ENCODE results near the gene WDR86. TPM values are rescaled to one million over a fixed set of nuclear protein-coding genes. Genes with fewer than 3 reads are reported as not detected.

WDR86 gene
- polyA plus RNA-seq, 3 donors = 1.3 to 20.0 (median 13.6) TPM

- 83 to 94% (median 93%) methylated on average over 12 of the region's 12 CpGs for WGBS, 3 donors
- no peak overlapping the region for H3K27ac ChIP-seq (ENCODE audit: low read depth, low read length)
Observed at GRCh38 chr7:151377406-151377805, 32.4 kb downstream of the WDR86 start.

GRCh38 chr7:151376218-151376902 is 33.5 kb downstream of the WDR86 start:
- WGBS, 3 donors = 93 to 96% (median 95%) methylated on average over 33 of the region's 33 CpGs

GRCh38 chr7:151375530-151376217 is 34.2 kb downstream of the WDR86 start:
- no peak overlapping the region for H3K27ac ChIP-seq (ENCODE audit: low read depth, low read length)
- 90 to 91% (median 91%) methylated on average over 10 of the region's 10 CpGs for WGBS, 3 donors

More at GRCh38 chr7:151376218-151376902, 33.5 kb downstream of the WDR86 start:
- no peak overlapping the region for H3K27ac ChIP-seq (ENCODE audit: low read depth, low read length)

- no peak overlapping the region for H3K27ac ChIP-seq (ENCODE audit: low read depth, low read length)
- WGBS, 3 donors = 83 to 88% (median 85%) methylated on average over 15 of the region's 15 CpGs
Observed at GRCh38 chr7:151374726-151375125, 35.1 kb downstream of the WDR86 start.

GRCh38 chr7:151374139-151374538 is 35.7 kb downstream of the WDR86 start:
- WGBS, 3 donors = 85 to 87% (median 86%) methylated on average over 15 of the region's 15 CpGs
- H3K27ac ChIP-seq (ENCODE audit: low read depth, low read length) = no peak overlapping the region

GRCh38 chr7:151373599-151373998 is 36.2 kb downstream of the WDR86 start:
- no peak overlapping the region for H3K27ac ChIP-seq (ENCODE audit: low read depth, low read length)
- WGBS, 3 donors = 80 to 82% (median 82%) methylated on average over 13 of the region's 13 CpGs

GRCh38 chr7:151372612-151373265 is 37.1 kb downstream of the WDR86 start:
- H3K27ac ChIP-seq (ENCODE audit: low read depth, low read length) = no peak overlapping the region
- WGBS, 3 donors = 92 to 98% (median 96%) methylated on average over 10 of the region's 10 CpGs

- H3K27ac ChIP-seq (ENCODE audit: low read depth, low read length) = no peak overlapping the region
- 83 to 93% (median 88%) methylated on average over 2 of the region's 2 CpGs for WGBS, 3 donors
Observed at GRCh38 chr7:151371266-151371665, 38.6 kb downstream of the WDR86 start.

GRCh38 chr7:151368136-151368571 is 41.7 kb downstream of the WDR86 start:
- 11 to 16% (median 15%) methylated on average over 11 of the region's 11 CpGs for WGBS, 3 donors
- H3K27ac ChIP-seq (ENCODE audit: low read depth, low read length) = no peak overlapping the region

- H3K27ac ChIP-seq (ENCODE audit: low read depth, low read length) = no peak overlapping the region
- 74 to 84% (median 77%) methylated on average over 4 of the region's 4 CpGs for WGBS, 3 donors
Observed at GRCh38 chr7:151367284-151367683, 42.6 kb downstream of the WDR86 start.

- no peak overlapping the region for H3K27ac ChIP-seq (ENCODE audit: low read depth, low read length)
- WGBS, 3 donors = 48 to 74% (median 60%) methylated on average over 5 of the region's 5 CpGs
Observed at GRCh38 chr7:151366880-151367222, 43.0 kb downstream of the WDR86 start.

- 66 to 84% (median 77%) methylated on average over 9 of the region's 9 CpGs for WGBS, 3 donors
Observed at GRCh38 chr7:151366166-151366879, 43.5 kb downstream of the WDR86 start.

GRCh38 chr7:151363182-151363581 is 46.7 kb downstream of the WDR86 start:
- 98 to 100% (median 100%) methylated on average over 1 of the region's 1 CpG for WGBS, 3 donors
- no peak overlapping the region for H3K27ac ChIP-seq (ENCODE audit: low read depth, low read length)

More at GRCh38 chr7:151366166-151366879, 43.5 kb downstream of the WDR86 start:
- H3K27ac ChIP-seq (ENCODE audit: low read depth, low read length) = no peak overlapping the region

GRCh38 chr7:151361193-151361959 is 48.5 kb downstream of the WDR86 start:
- no peak overlapping the region for H3K27ac ChIP-seq (ENCODE audit: low read depth, low read length)
- 84 to 98% (median 86%) methylated on average over 3 of the region's 3 CpGs for WGBS, 3 donors

- WGBS, 3 donors = 68 to 89% (median 77%) methylated on average over 5 of the region's 5 CpGs
- H3K27ac ChIP-seq (ENCODE audit: low read depth, low read length) = no peak overlapping the region
Observed at GRCh38 chr7:151352512-151352911, 57.3 kb downstream of the WDR86 start.

- WGBS, 3 donors = 46 to 74% (median 53%) methylated on average over 6 of the region's 6 CpGs
- no peak overlapping the region for H3K27ac ChIP-seq (ENCODE audit: low read depth, low read length)
Observed at GRCh38 chr7:151351967-151352366, 57.9 kb downstream of the WDR86 start.

GRCh38 chr7:151351027-151351426 is 58.8 kb downstream of the WDR86 start:
- no peak overlapping the region for H3K27ac ChIP-seq (ENCODE audit: low read depth, low read length)
- 58 to 67% (median 63%) methylated on average over 8 of the region's 8 CpGs for WGBS, 3 donors

- 34 to 53% (median 36%) methylated on average over 5 of the region's 5 CpGs for WGBS, 3 donors
- H3K27ac ChIP-seq (ENCODE audit: low read depth, low read length) = peak overlapping the region; percentile 38
Observed at GRCh38 chr7:151349507-151349853, 60.4 kb downstream of the WDR86 start.
